BE2C (cell line): Measurements from ENCODE around the gene SEC14L5.

ENCODE experiments used
- DNase-seq: peaks from one replicate; pipeline ENCODE4 v3.0.0-alpha.2; 2020
- H3K27me3 ChIP-seq: fragments of 250-450 bp; sonication (Bioruptor Pico); 2 replicates; pipeline ENCODE4 v1.5.1; 2020; ENCODE audit warnings: mild to moderate bottlenecking
- H3K36me3 ChIP-seq: fragments of 250-450 bp; sonication (Bioruptor Pico); 2 replicates; pipeline ENCODE4 v1.5.1; 2020; ENCODE audit warnings: mild to moderate bottlenecking
- H3K4me1 ChIP-seq: fragments of 250-450 bp; sonication (Bioruptor Pico); 2 replicates; pipeline ENCODE4 v1.5.1; 2020
- H3K4me3 ChIP-seq: 2 replicates; pipeline ENCODE4 v1.5.1; 2011; ENCODE audit warnings: low read depth, low read length
- H3K9me3 ChIP-seq: fragments of 250-450 bp; sonication (Bioruptor Pico); 2 replicates; pipeline ENCODE4 v1.5.1; 2020
- TF ChIP-seq, protein P1 (sequence below): IDR thresholded peaks from 2 replicates; pipeline ENCODE4 v1.5.1; 2012; ENCODE audit warnings: mild to moderate bottlenecking, low read depth, low read length

SEC14L5 gene

DNA sequence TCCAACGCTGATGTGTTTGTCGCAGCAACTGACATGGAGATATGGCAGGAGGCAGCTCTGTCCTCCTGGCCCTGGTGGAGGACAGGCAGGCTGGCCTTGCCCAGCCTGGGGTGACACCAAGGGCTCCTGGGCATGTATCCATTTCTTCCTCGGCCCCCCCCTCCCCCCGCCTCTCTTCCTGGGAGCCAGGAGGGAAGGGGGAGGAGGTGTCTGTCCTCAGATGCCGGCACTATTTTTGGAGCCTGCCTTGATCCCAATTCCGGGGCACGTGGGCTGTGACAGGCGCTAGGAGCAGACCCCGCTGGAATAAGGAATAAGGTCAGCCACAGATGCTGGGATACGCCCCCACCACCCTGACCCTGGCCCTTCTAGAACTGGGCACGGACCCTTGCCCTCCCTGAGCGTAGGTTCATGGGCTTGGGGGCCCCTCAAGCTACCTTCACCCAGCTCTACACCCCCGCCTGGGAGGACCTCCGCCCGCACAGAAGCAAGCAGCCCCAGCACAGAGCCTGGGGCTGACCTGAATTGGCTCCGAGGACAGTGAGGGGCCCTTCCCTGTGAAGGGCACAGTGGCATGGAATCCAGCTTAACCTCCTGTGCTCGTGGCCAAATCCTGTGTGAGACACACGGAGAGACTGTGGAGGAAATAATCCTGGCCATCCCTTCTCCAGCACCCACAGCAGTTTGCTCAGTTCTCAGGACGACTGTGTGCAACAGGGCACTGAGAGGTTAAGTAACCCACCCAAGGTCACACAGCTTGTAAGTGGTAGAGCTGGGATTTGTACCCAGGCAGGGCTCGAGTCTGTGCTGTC, 24.1 kb downstream of the SEC14L5 start:
- H3K9me3 ChIP-seq = no peaks in the 10 kb centered on the region; the same call in 1 of the 2 replicates

DNA sequence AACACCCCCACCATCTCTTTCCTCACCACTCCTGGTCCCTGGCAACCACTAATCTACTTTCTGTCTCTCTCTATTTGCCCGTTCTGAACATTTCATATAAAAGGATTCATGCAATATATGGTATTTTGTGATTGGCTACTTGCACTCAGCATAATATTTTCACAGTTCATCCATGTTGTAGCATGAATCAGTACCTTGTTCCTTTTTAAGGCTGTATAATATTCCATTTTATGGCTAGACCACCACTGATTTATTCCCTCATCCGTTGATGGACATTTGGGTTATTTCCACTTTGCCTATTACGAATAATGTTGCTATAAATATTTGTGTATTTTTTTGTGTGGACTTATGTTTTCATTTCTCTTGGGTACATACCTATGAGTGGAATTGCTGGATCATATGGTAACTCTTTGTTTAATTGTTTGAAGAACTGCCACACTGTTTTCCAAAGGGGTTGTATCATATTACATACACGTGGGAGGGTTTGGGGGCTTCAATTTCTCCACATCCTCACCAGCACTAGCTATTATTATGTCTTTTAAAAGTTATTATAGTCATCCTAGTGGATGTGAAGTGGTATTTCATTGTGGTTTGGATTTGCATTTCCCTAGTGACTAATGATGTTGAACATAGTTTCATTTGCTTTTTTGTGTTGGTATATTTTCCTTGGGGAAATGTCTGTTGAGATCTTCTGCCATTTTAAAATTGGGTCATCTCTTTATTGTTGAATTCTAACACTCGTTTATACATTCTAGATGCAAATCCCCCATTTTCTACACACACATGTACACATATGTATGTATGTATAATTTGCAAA, 26.3 kb downstream of the SEC14L5 start:
- H3K9me3 ChIP-seq = no peaks in the 10 kb centered on the region; the same call in 1 of the 2 replicates
- H3K27me3 ChIP-seq = peaks cover 27% of the 10 kb centered on the region
- no peak overlapping the region for H3K4me3 ChIP-seq
- no peaks in the 10 kb centered on the region for H3K4me1 ChIP-seq
- H3K36me3 ChIP-seq = no peaks in the 10 kb centered on the region
- TF ChIP-seq, protein P1, sequence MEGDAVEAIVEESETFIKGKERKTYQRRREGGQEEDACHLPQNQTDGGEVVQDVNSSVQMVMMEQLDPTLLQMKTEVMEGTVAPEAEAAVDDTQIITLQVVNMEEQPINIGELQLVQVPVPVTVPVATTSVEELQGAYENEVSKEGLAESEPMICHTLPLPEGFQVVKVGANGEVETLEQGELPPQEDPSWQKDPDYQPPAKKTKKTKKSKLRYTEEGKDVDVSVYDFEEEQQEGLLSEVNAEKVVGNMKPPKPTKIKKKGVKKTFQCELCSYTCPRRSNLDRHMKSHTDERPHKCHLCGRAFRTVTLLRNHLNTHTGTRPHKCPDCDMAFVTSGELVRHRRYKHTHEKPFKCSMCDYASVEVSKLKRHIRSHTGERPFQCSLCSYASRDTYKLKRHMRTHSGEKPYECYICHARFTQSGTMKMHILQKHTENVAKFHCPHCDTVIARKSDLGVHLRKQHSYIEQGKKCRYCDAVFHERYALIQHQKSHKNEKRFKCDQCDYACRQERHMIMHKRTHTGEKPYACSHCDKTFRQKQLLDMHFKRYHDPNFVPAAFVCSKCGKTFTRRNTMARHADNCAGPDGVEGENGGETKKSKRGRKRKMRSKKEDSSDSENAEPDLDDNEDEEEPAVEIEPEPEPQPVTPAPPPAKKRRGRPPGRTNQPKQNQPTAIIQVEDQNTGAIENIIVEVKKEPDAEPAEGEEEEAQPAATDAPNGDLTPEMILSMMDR = no peak
- DNase-seq = no peak

More for the DNA sequence above, 24.1 kb downstream of the SEC14L5 start:
- H3K4me3 ChIP-seq = no peak overlapping the region
- H3K27me3 ChIP-seq = peaks cover 20% of the 10 kb centered on the region
- H3K36me3 ChIP-seq = no peaks in the 10 kb centered on the region
- no peak for DNase-seq
- no peaks in the 10 kb centered on the region for H3K4me1 ChIP-seq
- TF ChIP-seq, protein P1 = no peak

DNA sequence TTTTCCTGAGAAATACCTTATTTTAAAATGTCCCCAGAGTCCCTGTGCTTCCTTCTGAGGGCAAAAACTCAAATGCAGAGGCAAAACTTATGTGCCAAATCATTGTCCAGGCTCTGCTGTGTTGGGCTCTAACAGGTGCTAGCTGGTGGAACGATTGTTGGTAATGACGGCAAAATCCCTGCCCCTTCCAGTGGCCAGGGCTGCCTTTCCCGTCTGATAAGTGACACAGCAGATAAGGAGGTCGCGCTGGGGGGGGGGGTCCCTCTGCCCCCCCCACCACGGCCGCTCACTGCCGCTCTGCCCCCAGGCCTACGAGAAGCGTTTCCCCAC, 29.1 kb downstream of the SEC14L5 start:
- no peak overlapping the region for H3K4me3 ChIP-seq
- TF ChIP-seq, protein P1 = no peak
- no peaks in the 10 kb centered on the region for H3K36me3 ChIP-seq
- H3K9me3 ChIP-seq = no peaks in the 10 kb centered on the region; the same call in 1 of the 2 replicates
- H3K4me1 ChIP-seq = no peaks in the 10 kb centered on the region
- no peak for DNase-seq
- H3K27me3 ChIP-seq = peaks cover 32% of the 10 kb centered on the region

DNA sequence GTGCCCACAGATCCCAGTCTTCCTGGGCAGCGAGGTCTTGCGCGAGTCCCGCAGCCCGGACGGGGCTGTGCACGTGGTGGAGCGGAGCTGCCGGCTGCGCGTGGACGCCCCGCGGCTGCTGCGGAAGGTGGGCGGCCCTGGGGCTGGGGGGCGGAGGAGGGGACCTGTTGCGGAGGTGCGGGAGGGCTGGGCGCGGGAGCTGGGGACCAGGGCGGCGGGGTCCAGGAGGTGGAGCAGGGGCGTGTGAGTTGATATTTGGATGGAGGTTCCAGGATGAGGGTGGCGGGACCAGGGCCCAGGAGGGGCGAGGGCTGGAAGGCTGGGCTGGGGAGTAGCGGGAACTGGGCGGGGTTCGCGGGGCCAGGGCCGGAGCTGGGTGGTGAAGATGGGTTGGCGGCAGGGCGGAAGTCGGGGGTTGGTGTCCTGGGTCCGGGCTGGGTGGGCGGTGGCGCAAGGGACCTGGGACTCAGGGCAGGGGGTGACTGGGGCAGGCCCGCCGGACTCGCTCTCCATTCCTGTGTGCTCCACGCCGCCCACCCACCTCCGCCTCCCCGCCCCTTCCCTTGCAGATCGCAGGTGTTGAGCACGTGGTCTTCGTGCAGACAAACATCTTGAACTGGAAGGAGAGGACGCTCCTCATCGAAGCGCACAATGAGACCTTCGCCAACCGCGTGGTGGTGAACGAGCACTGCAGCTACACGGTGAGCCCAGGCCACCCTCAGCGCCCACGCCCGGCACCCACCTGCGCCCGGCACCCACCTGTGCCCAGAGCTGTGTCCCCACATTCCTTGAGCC, 29.6 kb downstream of the SEC14L5 start:
- Histone ChIP-seq H3K9me3 (no peaks in the 10 kb centered on the region; the same call in 1 of the 2 replicates), H3K36me3 (no peaks in the 10 kb centered on the region), H3K4me1 (no peaks in the 10 kb centered on the region), H3K27me3 (peaks cover 30% of the 10 kb centered on the region), H3K4me3 (no peak overlapping the region)
- TF ChIP-seq, protein P1 = no peak
- no peak for DNase-seq

DNA sequence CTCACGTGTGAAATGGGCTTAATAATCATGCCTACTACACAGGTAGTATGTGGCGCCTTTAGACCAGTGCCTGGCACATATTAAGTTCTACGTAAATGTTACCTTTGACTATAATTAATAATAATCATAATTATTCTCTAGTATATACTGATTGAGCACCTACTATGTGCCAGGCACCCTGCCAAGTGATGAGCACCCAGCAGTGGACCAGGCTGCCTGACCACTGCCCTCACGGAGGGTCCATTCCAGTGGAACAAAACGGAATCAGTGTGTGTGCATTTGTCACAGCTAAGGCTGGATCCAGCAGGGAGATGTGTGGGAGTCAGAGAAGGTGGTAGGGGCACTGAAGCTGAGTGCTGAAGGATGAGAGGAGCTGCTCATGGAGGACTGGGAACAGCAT, 30.5 kb downstream of the SEC14L5 start:
- Histone ChIP-seq H3K36me3 (no peaks in the 10 kb centered on the region), H3K4me1 (no peaks in the 10 kb centered on the region), H3K9me3 (no peaks in the 10 kb centered on the region; the same call in 1 of the 2 replicates), H3K27me3 (peaks cover 30% of the 10 kb centered on the region), H3K4me3 (no peak overlapping the region)
- TF ChIP-seq, protein P1 = no peak
- no peak for DNase-seq
